Stimulated activated CD4-positive, alpha-beta T cell treated with anti-CD3 and anti-CD28 coated beads, Interleukin-1b, Interleukin-23, amount 100 ng/mL, for 4 hours (primary cell): ENCODE results near the gene FGF11.
"Not testable (repeated sequence)": the region's sequence is repeated elsewhere in the genome, so short reads cannot be mapped to it uniquely, and the experiment has no call there.

Experiments
- DNase-seq, 2 donors: peaks; one replicate each; pipeline ENCODE4 v3.0.0-alpha.2; 2020; ENCODE audit warnings: low read depth in 2 of 2

Gene FGF11

DNA sequence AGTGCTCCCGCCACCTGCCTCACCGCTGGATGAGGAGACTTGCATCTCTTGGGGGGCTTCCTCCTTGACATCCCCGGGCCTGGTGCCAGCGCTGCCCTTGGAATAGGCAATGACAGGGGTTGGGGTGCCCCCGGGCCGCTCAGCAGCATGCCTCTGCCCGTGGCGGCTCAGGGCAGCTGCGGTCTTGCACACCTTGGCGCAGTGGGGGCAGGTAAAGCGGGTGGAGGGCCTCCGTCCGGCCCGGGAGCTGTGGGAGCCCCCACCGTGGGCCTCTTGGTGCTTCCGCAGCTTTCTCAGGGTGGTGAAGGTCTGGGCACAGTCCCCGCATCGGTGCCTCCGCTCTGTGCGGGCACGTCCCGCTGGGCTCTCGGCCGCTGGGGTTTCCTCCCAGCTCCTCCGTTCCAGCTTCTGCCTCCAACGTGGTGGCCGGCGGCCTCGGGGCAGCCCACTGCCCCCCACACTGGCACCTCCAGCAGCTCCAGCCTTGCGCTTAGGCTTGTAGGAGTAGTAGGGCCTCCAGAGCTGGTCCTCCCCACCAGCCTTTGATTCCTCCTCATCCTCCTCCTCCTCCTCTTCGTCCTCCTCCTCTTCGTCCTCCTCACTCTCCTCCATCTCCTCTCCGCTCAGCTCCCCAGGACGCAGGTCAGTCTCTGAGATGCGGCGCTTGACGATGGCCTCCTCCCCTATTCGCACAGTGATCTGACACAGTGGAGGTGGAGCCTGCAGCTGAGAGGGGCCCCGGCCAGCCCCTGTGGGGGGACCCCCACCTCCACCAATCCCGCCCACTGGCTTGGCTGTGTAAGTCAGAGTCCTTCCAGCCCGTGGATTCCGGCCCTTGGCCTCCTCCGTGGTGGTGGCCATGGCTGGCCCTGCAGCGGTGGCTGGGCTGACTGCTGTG, 23.4 kb downstream of the FGF11 start:
- DNase-seq = no peak

DNA sequence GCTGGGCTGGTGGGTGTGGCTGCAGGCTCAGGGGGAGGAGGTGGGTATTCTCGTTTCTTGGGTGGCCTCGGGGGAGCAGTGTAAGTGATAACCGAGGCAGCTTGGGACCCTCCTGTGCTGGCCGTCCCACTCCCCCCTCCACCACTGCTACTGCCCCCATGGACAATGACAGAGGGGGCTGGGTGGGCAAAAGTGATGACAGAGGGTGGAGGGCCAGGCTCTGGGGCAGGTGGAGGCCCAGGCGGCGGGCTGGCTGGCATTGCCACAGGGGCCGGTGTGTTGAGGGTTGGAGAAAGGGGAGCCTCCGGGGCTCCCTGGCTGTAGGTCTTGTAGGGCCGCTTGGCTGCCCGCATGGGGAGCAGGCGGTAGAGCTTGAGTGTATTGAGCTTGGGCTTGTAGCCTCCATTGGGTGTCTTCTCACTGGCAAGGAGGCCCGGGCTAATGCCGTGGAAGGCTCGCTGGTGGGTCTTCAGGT, 24.1 kb downstream of the FGF11 start:
- no peak for DNase-seq

DNA sequence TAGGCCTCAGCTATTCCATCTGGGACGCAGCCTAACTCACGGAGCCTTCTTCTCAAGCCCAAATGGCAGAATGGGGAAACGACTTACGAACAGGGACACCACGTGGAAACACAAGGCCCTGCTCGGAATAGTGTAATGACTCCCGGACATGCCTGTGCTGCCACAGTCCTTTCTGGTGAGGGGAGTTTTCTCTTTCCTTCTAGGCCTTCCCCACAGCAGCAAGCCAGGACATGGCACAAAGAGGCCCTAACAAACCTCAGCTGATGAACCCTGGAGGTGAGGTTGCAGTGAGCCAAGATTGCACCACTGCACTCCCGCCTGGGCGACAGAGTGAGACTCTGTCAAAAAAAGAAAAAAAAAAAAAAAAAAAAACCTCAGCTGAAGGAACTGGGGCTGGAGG, 24.8 kb downstream of the FGF11 start:
- DNase-seq = no peak

DNA sequence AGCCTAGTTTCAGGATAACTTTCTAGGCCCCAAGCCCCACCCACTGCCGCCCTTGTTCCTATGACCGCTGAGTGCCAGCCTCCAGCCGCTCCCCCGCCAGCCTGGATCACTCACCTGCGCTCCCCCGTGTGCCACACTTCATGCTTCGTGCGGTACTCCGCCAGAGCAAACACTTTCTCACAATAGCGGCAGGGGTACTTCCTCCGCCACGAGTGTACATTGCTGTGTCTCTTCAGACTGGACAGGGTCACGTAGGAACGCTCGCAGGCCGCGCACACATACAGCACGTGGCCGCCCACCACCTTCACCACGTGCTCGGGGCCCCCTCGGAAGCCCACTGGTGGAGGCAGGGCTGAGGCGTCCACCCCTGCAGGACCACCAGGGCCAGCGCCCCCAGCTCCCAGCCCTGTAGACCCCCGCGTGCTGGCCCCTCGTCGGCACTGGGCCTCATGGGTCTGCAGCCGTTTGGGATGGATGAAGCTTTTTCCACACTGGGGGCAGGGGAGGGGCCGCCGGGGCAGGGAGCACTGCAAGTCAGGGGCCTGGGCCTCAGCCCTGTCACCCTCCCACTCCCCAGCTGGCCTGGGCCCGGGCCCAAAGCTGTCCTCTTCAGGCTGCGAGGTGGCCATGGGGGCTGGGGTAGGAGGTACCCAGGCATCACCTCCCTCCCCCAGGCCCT, 26.4 kb downstream of the FGF11 start:
- DNase-seq = no peak

DNA sequence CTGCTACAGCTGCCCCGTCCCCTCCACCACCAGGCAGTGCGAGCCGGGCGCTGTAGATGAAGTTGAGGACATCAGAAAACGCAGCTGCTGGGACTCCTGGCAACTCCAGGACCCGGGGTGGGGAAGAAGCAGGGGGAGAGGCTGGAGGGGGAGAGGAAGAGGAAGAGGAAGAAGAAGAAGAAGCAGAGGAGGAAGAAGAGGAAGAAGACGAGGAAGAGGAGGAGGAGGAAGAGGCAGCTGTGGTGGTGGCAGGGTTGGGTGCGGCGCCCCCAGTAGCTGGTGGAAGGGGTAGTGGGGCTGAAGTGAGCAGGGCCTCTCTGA, 27.0 kb downstream of the FGF11 start:
- no peak for DNase-seq

DNA sequence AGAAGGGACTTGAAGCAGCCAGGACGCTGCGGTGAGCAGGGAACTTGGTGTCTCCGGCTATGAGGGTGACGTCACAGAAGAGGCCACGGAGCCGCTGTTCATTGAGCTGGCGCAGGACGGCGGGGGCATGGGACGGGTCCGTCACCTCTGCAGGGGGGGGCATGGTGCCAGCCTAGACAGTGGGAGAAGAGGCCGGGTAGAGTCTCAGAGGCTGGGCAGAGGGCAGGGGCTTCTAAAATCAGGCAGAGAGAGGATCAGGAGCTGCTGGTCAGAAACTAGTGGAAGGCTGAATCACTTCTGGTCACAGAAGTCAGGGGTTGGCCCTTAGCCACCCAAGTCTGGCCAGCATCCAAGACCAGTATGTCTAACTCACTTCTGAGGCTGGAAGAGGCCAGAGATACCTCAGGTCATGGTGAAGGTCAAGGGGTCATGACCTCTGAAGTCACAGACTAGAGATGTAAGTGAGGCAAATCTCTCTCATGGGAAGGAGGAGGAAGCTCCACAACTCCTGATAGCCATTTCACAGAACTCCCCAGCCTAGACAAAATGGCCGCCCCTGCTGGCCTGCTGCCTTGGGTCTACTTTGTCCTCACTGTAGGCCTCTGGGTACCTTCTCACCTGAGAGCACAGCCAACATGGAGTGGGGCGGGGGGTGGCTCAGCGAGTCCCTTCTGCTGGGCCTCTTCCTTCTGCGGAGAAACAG, 27.5 kb downstream of the FGF11 start:
- DNase-seq = no peak

DNA sequence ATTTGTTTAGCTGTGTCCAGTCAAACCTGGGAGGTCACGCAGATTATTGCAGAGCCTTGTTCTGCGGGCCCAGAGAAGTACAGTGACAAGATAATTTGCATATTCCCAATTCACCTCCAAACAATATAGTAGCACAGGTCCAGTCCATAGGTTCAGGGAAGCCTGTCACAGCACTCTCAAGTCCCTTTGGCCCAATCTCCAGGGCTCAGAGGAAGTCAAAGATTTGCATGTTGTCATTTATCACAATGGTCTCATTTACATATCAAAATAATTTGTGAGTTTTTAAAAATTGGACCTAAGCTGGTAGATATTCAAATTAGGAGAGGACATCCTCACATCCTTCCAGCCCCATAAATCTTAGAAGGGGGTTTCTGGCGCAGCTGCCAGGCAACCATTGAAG, 28.2 kb downstream of the FGF11 start:
- no peak for DNase-seq

DNA sequence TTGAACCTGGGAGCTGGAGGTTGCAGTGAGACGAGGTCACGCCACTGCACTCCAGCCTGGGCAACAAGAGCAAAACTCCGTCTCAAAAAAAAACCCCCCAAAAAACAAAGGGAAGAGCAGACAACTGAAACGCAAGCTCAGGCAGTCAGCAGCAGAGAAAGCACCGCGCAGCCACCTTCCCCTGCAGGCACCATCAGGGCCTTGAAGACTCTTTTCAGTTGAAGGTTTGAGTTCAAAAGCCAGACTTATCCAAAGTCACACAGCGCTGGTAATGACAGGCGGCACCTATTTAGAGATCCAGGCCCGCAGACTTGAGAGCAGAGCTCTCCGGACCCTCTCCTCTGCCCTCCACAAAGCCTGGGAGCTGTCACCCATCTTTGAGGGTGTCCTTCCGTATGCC, 29.0 kb downstream of the FGF11 start:
- DNase-seq = no peak

DNA sequence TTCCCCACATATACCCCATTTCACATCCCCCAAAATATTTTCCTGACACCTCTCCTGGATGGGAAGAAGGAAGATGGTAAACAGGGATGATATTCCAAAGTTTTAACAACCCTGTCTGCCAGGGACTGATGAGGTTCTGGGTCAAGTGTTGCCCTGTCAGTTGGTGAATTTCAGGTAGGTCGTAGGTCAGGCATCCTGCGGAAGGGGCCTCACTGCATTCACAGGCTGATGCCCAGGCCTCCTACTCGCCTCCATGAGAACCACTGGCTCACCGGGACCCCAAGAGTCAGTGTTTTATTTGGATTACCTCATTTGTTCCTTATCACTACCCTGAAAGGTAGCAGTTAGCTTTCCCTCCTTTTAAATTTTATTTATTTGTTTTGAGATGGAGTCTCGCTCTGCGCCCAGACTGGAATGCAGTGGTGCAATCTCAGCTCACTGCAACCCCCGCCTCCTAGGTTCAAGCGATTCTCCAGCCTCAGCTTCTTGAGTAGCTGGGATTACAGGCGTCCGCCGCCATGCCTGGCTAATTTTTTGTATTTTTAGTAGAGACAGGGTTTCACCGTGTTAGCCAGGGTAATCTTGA, 29.6 kb downstream of the FGF11 start:
- DNase-seq = no peak

DNA sequence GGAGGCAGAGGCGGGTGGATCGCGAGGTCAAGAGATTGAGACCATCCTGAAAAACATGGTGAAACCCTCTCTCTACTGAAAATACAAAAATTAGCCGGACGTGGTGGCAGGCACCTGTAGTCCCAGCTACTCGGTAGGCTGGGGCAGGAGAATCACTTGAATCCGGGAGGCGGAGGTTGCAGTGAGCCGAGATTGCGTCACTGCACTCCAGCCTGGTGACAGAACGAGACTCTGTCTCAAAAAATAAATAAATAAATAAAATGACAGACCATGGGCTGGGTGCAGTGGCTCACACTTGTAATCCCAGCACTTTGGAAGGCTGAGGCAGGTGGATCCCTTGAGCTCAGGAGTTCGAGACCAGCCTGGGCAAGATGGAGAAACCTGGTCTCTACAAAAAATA, 30.5 kb downstream of the FGF11 start:
- DNase-seq = not testable (repeated sequence)

DNA sequence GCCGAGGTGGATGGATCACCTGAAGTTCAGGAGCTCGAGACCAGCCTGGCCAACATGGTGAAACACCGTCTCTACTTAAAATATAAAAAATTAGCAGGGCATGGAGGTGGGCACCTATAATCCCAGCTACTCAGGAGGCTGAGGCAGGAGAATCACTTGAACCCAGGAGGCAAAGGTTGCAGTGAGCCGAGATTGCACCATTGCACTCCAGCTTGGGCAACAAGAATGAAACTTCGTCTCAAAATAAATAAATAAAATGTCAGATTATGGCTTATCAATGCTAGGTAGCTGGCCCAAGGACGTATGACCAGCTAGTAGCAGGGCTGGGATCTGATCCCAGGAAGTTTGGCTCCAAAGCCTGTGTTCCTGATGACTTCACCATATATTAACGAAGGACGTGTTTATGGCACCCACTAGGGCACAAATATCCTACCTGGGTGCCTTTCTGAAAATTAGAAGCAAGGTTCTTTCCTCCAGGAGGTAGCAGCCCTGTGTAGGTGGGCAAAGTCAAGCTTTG, 31.2 kb downstream of the FGF11 start:
- not testable (repeated sequence) for DNase-seq

DNA sequence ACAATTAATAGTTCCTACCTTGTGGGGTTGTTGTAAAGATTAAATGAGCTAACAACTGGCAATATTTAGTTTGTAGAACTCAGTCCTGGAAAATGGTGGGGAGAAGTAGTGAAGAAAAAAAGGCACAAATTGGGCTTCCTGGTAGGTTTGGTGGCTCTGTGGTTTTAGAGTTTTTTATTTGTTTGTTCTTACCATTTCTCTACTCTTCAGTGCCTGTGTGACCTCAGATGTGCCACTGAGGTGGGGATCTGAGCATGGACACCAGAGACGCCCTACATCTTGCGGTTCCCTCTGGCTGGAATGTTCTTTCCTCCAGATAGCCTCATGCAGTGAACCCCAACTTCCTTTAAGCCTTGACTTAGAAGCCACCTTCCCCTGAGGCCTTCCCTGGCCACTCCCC, 32.4 kb downstream of the FGF11 start:
- no peak for DNase-seq

DNA sequence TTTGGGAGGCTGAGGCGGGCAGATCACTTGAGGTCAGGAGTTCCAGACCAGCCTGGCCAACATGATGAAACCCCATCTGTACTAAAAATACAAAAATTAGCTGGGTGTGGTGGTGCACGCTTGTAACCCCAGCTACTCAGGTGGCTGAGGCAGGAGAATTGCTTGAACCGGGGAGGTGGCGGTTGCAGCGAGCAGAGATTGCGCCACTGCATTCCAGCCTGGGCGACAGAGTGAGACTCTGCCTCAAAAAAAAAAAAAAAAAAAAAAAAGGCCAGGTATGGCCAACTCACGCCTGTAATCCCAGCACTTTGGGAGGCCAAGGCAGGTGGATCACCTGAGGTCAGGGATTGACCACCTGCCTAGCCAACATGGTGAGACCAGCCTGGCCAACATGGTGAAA, 35.5 kb downstream of the FGF11 start:
- not testable (repeated sequence) for DNase-seq

DNA sequence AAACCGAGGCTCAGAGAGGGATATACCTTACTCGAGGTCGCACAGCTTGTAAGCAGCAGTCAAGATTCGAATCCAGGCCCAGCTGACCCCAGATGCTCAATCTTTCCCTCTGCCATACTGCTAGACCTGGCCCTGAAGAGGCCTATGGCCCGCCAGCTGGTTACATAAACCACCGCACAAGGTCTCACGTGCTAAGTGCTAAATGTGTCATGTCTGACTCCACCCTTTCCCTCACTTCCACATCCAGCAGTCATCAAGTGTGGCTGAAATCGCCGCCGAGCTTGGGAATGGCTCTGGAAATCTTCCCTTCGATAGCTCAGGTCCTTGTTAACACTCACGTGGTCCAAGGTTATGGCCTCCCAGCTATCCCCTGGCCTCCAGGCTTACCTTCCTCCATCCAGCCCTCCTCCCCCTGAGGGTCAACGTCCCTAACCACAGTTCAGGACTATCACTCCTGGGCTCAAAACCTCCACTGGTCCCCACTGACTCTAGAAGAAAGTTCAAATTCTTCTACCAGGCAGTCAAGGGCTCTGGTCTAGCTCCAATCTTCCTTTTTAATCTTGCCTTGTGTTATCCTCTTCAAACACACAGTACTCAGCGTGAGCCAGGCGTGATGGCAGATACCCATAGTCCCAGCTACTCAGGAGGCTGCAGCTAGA, 36.6 kb downstream of the FGF11 start:
- DNase-seq = no peak

DNA sequence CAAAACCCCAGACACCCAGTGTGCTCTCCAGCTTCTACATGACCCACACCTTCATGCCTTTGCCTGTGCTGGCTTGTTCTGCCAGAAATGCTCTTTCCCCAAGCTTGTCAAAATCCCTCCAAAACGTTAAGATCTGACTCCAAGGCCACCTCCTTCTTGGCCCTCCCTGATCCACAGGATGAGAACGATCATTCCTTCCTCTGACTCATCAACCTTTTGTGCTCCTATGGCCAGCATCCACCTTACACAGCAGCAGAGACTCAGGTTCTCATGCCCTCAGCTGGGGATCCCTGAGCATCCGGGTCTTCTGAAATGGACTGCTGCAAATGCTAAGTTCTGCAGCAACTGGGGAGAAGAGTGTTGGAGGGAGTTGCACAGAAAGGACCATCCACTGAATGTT, 37.2 kb downstream of the FGF11 start:
- no peak for DNase-seq

DNA sequence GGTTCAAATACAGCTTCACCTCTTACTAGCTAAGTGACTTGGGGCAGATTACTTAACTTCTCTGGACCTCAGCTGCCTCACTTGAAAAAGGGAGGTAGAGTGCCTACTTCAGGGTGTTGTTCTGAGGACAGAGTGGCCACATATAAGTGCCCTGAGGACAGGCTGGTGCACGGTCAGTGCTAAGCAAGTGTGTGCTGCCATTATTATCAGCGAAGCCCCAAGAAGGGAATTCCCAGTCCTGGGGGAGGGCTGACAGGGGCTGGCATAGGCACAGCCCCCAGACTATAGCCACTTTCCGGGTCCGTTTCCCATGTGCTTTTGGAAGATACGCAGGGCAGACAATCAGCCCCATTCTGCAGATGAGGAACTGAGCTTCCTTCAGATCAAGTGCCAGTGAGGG, 37.6 kb downstream of the FGF11 start:
- DNase-seq = no peak

DNA sequence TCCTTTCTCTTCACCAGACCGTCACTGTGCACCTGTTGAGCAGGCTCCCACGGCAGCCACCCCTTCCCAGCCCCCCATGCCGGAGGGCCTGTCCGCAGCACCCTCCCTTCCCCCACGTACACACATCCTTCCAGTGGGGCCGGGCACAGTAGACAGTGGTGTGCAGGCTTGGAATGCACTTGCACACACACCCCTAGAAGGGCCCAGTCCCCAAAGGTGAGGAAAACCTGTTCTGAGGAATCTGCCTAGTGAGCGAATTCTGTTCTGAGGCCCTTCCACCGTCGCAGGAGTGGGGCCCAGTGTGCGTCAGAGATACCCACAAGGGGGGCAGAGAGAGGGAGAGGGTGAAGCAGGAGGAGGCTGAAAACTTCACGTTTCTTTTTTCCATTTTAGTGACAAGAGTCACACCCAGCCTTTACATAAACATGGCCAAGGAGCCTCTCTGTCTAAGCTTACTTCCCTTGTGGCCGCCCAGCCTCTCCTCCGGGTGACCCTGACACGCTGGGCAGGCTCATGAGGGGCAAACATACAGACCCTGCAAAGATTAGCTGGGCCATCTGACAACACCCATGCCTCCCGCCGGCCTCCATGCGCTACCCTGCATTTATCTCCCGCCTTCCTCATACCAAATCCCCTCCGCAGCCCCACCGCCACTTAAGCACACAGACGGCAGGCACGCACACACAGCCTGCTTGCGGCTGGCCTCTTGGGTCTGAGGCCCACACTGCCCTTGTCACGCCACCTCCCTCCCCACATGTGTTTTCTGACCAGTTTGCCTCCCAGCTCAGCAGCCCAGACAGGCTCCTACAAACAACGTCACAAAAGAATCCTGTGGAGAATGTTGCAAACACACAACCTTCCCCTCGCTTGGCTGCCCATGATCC, 38.3 kb downstream of the FGF11 start:
- no peak for DNase-seq

DNA sequence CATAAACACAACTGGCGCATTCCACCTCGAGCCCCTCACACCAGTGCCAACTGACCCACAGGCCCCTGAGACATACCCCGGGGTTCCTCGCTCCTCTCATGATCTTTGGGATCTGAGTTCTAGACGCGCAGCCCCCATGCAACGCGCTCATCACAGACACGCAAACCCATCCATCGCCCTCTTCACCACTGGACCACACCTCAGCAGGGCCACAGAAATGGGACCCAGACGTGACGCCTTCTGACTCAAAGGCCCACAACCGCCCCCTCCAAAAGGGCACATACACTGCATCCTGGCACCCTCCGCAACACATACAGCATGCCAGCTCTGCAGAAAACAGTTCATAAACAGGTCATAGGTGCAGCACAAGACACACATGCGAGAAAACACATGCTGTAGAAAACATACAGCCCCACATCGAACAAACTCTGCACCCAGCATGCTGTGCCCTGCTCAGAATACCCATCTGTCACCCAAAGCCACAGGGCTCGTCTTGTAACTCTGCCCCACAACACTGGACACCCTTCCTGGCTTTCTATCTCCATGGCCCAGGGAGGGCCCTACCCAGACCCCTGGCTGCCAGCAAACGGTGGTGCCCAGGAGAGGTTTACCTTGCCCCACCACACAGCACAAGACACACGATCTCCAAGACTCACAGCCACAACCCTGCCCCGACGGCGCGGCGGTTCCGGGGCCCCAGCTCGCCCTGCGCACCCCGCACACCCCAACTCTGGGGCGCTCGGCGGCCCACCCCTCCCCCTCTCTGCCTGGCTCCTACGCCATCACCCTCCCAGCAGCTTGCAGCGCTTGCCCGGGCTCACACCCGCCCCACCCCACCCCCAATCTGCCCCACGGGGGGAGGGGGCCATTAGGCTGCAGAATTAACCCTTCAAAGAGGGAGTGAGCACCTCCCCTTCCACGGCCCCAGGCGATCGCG, 39.2 kb downstream of the FGF11 start:
- DNase-seq = peak in 1 of 2 donors; percentile 45
